Transverse colon (tissue), 3 donors: ENCODE results near the gene ARHGEF40.
A peak's percentile ranks its signal among the peaks of the same experiment; 100 is the strongest.

Source experiments
- POLR2A ChIP-seq: fragments of 450-650 bp; IDR thresholded peaks from one replicate; pipeline ENCODE4 v1.6.1; 2016; ENCODE audit warnings: antibody characterized with exemption, mild to moderate bottlenecking, moderate library complexity
- TF ChIP-seq, protein P1 (sequence below), 5 experiments: fragments of 200-600 bp in 3 of 5; fragments of 450-650 bp in 2 of 5; sonication (generic) in 3 of 5; IDR thresholded peaks; 1 replicate in 2 of 5; 2 replicates in 3 of 5; pipeline ENCODE4 v1.5.1; 2016 to 2017; ENCODE audit warnings: antibody characterized with exemption in 5 of 5, inconsistent platforms in 3 of 5, mild to moderate bottlenecking in 2 of 5, moderate library complexity in 1 of 5

DNA sequence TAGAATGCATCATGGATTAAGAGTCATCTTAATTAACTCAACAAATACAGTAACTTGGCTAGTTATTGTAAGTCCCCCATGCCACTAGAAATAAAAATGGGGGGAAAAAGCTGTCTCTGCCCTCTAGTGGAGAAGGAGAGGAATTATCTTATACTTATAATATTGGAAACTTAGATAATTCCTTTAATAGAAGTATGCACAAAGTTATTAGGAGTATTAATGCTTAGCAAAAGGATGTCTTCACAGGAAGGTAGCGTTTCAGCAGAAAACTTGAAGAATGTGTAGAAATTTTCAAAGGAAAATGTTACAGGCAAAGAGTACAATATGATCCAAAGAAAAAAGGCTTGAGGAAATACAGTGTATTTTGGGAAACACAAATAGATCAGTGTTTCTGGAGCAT, 65.9 kb downstream of the ARHGEF40 start:
- TF ChIP-seq POLR2A = no peak
- TF ChIP-seq, protein P1, sequence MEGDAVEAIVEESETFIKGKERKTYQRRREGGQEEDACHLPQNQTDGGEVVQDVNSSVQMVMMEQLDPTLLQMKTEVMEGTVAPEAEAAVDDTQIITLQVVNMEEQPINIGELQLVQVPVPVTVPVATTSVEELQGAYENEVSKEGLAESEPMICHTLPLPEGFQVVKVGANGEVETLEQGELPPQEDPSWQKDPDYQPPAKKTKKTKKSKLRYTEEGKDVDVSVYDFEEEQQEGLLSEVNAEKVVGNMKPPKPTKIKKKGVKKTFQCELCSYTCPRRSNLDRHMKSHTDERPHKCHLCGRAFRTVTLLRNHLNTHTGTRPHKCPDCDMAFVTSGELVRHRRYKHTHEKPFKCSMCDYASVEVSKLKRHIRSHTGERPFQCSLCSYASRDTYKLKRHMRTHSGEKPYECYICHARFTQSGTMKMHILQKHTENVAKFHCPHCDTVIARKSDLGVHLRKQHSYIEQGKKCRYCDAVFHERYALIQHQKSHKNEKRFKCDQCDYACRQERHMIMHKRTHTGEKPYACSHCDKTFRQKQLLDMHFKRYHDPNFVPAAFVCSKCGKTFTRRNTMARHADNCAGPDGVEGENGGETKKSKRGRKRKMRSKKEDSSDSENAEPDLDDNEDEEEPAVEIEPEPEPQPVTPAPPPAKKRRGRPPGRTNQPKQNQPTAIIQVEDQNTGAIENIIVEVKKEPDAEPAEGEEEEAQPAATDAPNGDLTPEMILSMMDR (IDR thresholded peaks at IDR 0.05) = peak; percentile 38 to 62 (median 56)
